HG03571 (cell line): ENCODE results near the gene SLC16A12.

Experiments used
- ATAC-seq: cut with Tn5 transposase; IDR thresholded peaks from one replicate; pipeline ENCODE4 v1.9.1; 2021; ENCODE audit not compliant: unreplicated experiment

Gene SLC16A12, protein sequence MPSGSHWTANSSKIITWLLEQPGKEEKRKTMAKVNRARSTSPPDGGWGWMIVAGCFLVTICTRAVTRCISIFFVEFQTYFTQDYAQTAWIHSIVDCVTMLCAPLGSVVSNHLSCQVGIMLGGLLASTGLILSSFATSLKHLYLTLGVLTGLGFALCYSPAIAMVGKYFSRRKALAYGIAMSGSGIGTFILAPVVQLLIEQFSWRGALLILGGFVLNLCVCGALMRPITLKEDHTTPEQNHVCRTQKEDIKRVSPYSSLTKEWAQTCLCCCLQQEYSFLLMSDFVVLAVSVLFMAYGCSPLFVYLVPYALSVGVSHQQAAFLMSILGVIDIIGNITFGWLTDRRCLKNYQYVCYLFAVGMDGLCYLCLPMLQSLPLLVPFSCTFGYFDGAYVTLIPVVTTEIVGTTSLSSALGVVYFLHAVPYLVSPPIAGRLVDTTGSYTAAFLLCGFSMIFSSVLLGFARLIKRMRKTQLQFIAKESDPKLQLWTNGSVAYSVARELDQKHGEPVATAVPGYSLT

DNA sequence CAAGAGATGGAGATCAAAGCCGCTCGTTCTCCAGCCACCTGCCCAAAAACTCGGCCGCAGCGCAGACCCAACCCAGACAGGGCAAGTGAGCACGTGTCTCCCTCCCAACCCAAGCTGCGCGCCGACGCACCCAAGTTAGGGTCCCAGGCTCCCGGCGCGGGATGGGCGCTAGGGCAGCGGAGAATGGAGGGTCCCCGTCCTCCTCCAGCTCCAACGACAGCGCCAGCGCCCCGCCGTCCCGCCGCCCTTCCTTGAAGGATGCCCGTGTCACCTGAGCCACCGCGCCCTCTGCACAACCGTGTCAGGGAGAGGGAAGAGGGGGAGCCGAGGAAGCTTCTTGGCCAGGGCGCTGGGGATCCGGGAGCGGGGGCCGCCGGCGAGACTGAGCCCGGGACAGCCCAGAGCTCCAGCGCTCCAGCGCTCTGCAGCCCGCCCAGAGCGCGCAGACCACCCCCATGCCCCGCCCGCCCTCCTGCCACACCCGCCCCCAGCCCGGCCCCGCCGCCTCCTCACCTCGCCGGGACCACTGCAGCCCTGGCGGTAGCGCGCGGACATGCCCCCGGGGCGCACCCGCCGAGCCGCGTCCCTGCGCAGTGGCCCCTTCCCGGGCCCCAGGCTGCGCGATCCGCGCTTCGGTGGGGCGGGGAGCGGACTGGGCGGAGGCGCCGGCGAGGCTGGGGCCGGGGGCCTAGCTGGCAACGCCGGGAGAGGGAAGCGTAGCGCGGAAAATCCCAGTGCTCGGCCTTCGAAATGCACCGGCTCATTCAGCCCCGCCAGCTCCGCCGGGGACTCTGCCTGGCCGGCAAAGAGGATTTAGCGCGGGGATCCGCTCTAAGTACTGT lies at the start of gene SLC16A12:
TSS of gene SLC16A12 (minus strand) at position 424 of the 842 bp plus-strand sequence. CDS start 73,016 bp downstream, outside the sequence.
- ATAC-seq: no peak

DNA sequence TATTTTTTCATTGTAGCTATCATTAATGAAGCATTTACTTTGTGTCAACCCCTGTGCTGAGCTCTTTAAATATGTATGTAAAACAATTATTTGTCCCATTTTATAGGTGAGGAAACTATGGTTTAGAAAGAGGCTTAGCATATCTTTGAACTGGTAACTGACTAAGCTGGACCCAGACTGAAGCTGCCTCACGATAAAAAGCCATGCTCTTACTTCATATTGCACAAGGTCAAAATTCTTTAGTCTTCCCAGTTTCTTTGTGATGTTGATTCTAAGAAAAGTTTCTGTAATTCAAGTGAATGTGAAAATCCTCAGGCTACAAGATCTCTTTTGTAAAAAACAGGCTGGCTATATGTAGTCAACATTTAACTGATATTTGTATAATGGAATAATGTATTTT lies 46.6 kb upstream of the SLC16A12 start:
- ATAC-seq: no peak

DNA sequence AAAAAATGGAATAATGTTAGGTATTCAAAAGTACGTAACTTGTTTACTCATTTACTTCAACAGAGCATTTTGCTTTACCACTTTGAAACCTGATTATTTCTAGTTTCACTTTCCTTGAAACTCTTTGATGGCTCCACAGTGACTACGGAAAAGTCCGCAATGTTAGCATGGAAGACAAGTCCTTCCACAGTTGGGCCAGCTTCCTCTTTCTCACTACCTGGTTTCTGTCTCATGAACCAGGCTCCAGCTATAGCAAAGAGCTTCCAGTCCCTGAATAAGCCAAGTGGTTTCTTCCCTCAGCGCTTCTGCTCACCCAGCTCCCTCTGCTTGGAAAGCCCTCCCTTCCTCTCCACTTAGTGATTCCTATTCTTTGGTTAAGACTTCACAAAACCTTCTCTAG lies 44.8 kb upstream of the SLC16A12 start:
- no peak for ATAC-seq

DNA sequence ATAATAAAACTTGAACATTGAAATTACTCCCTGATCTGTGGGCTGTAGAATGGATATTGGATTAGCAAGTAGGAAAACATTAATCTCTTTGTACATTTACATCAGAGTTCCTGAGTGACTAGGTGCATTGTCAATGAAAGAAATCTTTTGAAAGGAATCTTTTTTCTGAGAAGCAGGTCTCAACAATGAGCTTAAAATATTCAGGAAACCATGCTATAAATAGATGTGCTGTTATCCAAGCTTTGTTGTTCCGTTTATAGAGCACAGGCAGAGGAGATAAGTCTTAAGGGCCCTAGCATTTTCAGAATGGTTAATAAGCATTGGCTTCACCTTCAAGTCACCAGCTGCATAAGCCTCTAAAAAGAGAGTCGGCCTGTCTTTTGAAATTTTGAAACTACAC lies 41.3 kb upstream of the SLC16A12 start:
- ATAC-seq: no peak

DNA sequence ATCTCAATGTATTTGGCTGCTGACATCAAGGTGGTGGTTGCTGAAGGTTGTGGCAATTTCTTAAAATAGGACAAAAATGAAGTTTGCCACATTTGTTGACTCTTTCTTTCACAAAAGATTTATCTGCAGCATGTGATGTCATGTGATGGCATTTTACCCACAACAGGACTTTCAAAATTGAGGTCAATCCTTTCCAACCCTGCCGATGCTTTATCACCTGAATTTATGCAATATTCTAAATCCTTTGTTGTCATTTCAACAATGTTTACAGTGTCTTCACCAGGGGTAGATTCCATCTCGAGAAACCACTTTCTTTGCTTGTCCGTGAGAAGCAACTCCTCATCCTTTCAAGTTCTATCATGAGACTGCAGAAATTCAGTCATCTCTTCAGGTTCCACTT lies 40.6 kb upstream of the SLC16A12 start:
- ATAC-seq: no peak

DNA sequence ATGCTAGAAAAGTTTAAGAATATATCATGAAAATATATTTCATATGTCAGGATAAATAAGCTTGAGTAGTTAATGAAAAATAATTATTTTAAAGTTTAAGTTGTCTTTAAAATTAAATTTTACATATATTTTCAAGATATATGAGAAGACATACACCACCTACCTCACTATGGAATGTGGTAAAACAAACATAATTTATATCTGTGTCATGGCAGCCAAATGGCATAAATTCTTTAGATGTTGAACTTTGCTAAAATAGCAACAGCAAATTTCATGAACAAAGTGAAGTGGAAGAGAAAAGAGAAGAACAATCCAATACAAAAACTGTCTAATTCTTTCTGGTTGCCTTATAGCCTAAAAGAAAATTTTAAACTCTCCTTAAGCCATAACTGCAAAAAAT lies 39.6 kb upstream of the SLC16A12 start:
- ATAC-seq: no peak

DNA sequence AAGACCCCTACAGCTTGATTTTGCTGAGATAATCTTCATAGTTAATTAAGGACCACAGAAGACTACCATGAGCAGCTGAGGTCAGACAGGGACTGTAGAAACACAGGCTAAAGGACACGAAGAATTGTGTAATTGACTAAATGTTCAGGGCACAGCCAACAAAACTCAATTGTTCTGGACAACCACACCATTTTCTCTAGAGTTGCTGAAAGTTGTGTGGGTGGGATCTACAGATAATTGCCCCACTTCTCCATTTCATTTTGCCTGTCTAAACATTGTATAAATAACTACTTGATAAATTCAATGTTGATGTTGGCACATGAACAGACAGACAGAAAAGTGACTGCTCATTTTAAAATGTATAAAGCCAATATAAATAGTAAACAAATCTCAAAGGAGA lies 39.0 kb upstream of the SLC16A12 start:
- ATAC-seq: no peak

DNA sequence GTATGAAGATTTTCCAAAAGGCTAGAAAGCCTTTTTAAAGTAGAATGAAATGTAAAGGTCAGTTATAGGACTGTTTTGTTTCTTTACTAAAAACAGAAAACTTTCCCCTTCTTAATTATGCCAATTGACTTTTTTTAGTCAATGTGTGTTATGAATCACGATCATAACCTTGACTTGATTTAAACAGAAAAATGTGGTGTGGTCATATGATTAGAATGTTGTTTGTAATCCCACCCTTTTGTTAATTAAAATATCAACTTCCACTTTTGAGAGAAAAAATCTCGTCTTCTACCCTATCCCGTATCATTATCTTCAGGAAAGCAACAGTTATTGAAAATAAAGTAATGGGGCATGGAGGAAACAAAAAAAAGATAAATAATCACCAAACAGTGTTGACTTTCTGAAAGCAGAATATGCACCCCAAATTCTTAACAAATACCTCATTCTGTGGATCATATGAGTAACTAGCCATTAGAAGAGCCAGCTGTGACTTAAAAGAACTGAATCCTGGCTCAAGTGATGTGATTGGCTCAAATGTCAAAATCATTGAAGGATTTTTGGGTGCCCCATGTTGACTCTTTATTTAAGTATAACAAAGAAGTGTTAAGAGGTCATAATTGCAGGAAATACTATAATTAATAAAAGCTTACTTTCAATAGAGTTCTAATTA lies 32.3 kb upstream of the SLC16A12 start:
- ATAC-seq: no peak

DNA sequence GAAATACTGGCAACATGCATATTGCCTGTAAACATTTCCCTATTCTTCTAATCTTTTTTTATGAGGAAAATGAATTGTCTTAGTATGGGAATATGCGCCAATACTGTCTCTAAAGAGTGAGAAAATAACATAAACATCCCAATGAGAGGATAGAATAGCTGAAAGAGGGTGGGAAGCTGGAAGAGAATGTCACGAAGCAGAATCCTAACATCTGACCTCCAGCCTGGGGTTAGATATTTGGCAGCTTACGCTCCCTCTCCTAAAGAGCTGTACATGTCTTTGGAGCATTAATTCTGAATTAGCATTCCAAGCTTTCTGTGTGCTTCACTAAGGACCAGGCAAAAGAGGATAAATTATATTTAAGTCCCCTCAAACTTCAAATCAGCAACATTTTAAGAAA lies 31.6 kb upstream of the SLC16A12 start:
- ATAC-seq: no peak

DNA sequence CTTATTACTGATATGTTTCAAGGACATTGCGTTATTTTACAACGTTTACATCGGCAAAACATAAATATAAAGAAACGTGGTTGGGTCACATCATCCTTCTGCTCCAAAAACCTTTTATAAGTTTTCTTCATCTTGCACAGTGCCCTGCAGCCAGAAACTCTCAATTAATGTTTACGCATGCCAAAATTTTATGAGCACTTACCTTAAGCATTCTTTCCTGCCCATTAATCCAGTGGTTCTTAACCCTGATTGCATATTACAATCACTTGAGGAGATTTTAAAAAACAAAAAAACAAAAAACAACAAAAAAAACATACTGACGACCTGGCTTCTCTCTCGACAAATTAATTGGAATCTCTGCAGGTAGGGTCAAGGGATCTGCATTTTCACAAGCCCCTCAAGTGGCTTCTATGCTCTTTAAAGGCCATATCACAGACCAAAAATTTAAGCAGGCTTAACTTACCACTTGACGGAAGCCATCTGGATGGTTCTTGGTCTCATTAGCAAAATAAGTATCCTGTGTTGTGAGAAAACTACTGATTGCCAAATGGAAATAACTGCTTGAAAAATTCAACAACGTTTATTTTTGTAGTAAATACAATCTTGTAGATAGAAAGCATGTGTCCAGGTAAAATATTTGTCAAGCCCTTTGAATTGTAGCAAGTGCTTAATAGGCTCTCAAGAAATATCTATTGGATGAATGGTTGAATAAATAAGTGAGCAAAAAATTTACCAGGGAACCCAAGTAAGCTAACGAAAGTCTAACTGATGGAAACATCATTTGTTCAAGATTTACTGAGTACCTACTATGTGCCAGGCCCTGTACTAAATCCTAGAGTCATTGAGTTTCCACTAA lies 30.9 kb upstream of the SLC16A12 start:
- ATAC-seq: no peak

DNA sequence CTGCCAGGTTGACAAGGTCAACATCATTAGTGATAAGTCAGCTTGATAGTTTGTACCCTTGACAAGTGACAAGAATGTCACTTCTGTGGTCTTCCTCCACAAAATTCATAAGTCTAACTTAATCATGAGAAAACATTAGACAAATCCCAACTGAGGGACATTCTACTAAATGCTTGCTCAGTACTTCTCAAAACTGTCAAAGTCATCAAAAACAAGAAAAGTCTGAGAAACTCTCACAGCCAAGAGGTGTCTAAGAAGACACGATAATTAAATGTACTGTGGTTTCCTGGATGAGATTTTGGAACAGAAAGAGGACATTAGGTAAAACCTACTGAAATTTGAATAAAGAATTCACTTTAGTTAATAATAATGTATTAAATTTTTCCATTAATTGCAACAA lies 29.8 kb upstream of the SLC16A12 start:
- ATAC-seq: no peak

DNA sequence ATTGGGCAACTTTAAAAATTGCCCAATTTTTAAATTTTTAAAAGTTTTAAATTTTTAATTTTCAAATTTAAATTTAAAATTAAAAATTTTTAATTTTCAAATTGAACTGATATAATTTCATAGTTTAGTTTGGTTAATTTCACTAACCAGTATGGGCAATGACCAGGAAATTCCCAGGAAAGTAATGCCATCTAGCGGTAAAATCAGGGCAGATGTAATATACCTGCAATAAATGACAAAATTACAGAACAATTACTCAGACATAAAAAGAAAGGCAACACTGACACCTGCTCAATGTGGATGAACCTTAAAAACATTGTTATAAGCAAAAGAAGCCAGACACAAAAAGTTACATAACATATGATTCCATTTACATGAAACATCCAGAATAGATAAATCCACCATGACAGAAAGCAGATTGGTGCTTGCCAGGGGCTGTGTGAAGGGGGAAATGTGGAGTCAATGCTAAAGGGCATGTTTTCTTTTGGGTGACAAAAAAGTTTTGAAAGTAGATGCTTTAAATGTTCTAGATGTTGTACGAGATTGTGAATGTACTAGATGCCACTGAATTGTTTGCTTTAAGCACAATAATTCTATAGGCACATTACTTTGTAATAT lies 28.6 kb upstream of the SLC16A12 start:
- no peak for ATAC-seq

DNA sequence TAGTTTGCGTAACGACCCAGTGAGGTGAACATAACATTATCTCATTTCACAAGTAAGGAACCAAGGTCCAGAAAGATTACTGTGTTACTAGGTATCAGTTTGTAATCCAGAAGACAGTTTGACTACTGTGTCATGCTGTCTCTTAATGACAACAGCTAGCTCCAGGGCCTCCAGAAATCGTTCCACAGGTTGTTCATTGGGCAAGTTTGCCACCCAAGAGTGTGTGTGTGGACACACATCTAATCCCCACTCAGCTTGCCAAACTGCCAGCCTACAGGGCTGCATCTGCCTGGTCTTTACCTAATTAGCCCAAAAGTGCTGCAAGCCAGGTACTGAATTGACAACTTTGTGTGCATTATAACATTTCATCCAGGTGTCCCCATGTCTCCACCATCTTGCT lies 27.9 kb upstream of the SLC16A12 start:
- ATAC-seq: no peak

DNA sequence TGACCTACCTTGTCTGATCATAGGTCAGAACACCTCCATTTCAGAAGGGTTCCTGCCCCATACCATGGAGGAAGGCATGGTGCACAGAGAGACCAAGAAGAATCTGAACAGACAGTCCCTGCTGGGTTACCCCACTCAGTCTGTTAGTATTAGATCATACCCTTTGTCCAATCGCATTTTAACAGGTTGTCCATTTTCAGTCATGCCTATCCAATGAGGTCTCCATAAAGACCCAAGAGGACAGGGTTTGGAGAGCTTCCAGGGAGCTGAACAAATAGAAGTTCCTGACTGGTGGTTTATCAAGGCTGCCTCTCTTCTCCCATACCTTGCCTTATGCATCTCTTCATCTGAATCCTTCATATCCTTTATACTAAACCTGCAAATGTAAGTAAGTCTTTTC lies 21.2 kb upstream of the SLC16A12 start:
- ATAC-seq: no peak

DNA sequence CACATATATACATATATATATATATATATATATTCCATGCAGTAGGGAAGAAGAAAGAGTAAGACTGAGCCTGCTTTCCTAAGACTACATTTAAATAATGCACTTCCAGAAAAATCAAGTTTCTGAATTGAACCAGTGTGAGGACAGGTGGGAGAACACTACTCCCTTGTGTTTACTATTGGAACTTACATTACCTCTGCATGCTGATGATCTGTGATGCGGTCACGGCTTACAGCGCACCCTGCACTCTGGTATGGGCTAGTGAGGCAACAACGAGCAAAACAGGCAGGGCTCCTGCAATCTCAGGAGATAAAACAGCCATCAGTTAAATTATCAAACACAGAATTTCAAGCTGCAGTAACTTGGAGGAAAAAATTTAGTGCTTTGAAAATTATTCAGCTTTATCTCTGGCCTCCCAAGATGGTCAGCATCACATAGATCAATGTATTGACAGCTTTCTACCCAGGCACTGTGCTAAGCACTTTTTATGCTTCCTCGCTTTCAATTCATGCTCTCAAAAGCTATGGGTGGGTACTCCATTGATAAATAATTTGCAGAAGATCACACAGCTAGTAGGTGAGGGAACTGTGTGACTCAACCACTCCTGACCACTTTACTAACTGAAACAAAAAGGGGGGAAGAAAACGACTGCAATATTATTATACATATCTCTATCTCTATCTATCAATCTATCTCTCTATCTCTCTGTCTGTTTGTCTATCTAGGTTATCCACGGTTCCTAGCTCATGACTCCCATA lies 20.5 kb upstream of the SLC16A12 start:
- no peak for ATAC-seq

DNA sequence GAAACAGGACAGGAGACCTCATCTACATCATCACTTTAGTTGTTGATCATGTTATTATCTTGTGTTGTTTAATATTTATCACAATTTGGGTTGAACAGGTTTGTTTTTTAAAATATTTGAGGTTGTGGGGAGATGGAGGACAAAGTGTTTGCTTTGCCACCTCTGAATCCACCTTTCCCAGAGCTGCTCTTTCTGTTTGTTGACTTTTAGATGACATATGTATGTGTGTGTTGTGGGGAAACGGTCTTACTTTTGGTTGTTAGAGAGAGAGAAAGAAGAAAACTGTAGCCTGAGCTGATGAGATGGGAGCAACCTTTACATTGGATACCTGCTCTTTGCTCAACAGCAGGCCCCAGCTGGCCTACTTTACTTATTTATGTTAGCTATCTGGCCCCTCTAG lies 19.0 kb upstream of the SLC16A12 start:
- ATAC-seq: no peak

DNA sequence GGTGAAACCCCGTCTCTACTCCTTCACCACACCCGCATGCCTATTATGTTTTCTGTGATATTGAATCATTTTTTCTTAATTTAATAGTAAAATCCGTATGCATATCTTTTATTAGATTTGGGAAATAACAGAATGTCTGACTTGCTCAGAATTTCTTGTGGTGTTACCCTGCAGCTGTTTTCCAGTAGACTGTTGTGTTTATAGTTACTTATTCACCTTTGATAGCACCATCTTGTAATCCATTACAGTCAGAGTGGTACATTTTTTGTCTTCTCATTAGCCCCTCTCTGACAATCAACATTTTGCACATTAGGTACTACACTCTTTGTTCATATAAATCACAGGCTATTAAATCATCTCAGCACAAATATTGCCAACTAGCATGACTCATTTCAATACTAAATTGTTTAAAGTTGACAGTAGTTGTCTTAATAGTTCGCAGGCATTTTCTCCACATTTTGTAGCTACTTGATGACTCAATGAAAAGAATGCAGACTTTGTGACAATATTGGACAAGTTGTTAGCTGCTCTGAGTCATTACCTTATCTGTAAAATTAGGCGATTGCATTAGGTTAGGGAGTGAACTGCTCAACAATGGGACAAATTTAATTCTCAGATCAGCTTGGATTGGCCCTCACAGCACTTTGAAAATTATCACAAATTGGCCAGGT lies 17.8 kb upstream of the SLC16A12 start:
- no peak for ATAC-seq

DNA sequence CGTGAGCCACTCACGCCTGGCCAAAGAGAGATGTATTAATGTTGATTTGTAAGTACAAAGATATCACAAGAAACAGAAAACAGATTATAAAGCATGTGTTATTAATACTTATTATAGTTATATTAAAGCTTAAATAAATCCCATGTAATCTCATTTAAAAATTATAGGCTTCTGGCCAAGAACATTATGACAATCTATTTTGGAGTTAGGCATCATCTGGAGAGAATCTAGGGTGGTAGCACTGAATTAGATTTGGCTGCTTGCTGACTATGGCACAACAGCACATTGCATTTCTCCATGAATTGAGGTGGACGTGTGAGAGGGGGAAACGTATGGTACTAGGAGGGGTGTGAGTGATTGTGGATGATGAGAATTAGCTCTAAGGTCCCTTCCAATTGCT lies 16.8 kb upstream of the SLC16A12 start:
- no peak for ATAC-seq

DNA sequence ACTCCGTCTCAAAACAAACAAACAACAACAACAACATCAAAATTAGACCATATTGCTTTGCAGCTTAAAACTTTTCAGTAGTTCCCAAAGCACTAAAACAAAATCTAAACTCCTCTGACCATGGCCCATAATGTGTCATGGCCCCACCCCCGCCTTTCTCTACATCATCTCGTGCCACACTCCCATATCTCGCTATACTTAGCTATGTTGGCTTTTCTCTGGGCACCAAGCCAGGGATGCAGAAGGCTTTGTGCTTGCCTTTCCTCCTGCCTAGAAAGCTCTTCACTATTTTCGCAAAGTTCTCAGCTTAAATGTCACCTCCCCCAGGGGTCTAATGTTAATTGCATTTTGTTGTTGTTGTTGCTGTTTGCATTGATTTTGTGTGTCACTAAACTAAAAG lies 15.1 kb upstream of the SLC16A12 start:
- ATAC-seq: no peak
